Measurements from ENCODE around the gene TAS2R5.

DNA sequence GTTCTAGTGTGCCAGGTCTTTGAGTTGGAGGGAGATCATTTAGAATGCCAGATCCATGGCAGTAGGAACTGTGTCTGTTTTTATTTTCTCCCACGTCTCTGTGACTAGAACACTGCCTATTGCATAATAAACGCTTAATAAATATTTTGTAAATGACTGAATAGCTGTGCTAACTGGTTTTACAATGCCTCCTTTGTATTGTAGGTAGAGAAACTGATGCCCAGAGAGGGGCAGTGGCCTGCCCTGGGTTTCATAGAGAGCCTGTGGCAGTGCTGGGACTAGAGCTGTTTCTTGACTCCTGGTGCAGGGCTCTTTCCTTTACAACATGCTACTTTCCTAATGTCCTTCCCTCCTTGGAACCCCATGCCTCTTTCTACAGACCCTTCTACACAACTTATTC, 2.5 kb downstream of the TAS2R5 start:
- TF ChIP-seq EZH2phosphoT487 (conservative IDR thresholded peaks at IDR 0.05; ENCODE audit: low read length): no peak
- no peak for TF ChIP-seq CTCF (IDR thresholded peaks at IDR 0.05; ENCODE audit: insufficient read depth, low read length, poor library complexity, severe bottlenecking)

Measured in SU-DHL-6 (cell line).